OCI-LY3 (cell line): ENCODE results near the gene G0S2.
A peak's percentile ranks its signal among the peaks of the same experiment; 100 is the strongest.

Experiments used
- H2AFZ ChIP-seq: fragments of 200-600, 300-600 bp; shearing (Covaris generic); 2 replicates; pipeline ENCODE4 v1.6.0; 2014; ENCODE audit warnings: antibody characterized with exemption, low read depth, low read length
- H3K27ac ChIP-seq: fragments of 200-600, 300-600 bp; sonication (generic); 2 replicates; pipeline ENCODE4 v1.5.1; 2014; ENCODE audit warnings: mild to moderate bottlenecking, low read length, moderate library complexity, mixed read lengths
- H3K27me3 ChIP-seq: fragments of 200-600, 300-600 bp; sonication (generic); 2 replicates; pipeline ENCODE4 v1.6.1; 2014; ENCODE audit warnings: low read depth, low read length, mixed read lengths
- H3K36me3 ChIP-seq: fragments of 200-600, 300-600 bp; sonication (generic); replicated peaks from 2 replicates; pipeline ENCODE3; 2014; ENCODE audit warnings: low read depth, low read length, mixed read lengths
- H3K4me1 ChIP-seq: fragments of 300-600, 200-600 bp; sonication (generic); 2 replicates; pipeline ENCODE4 v1.6.1; 2014; ENCODE audit warnings: low read length, mixed read lengths
- H3K4me2 ChIP-seq: fragments of 200-600, 300-600 bp; sonication (generic); 2 replicates; pipeline ENCODE4 v1.6.1; 2014; ENCODE audit warnings: low read length, mixed read lengths
- H3K4me3 ChIP-seq: fragments of 300-600, 200-600 bp; sonication (generic); 2 replicates; pipeline ENCODE4 v1.5.1; 2014; ENCODE audit warnings: antibody characterized with exemption, mild to moderate bottlenecking, low read length, moderate library complexity
- H3K79me2 ChIP-seq: fragments of 300-600, 200-600 bp; shearing (Covaris generic); 2 replicates; pipeline ENCODE4 v1.6.1; 2014; ENCODE audit warnings: mild to moderate bottlenecking, low read length, mixed read lengths
- H3K9ac ChIP-seq: fragments of 300-600, 200-600 bp; shearing (Covaris generic); 2 replicates; pipeline ENCODE4 v1.6.0; 2014; ENCODE audit warnings: mild to moderate bottlenecking, low read length, moderate library complexity
- H3K9me3 ChIP-seq: fragments of 200-600, 300-600 bp; shearing (Covaris generic); 2 replicates; pipeline ENCODE4 v1.6.1; 2014; ENCODE audit warnings: low read length, mixed read lengths; ENCODE audit not compliant: insufficient read depth
- H4K20me1 ChIP-seq: fragments of 200-600, 300-600 bp; sonication (generic); 2 replicates; pipeline ENCODE4 v1.6.1; 2016; ENCODE audit warnings: low read length, mixed read lengths; ENCODE audit not compliant: insufficient read depth
- EZH2phosphoT487 ChIP-seq: fragments of 200-600 bp; shearing (Covaris generic); IDR thresholded peaks from 2 replicates; pipeline ENCODE4 v1.6.1; 2018; ENCODE audit warnings: antibody characterized with exemption, mixed run types, low read depth
- TF ChIP-seq, protein P1 (sequence below): fragments of 200-600, 300-600 bp; sonication (generic); IDR thresholded peaks from 2 replicates; pipeline ENCODE4 v1.5.1; 2014; ENCODE audit warnings: antibody characterized with exemption, low read length, low read depth

G0S2 gene

DNA sequence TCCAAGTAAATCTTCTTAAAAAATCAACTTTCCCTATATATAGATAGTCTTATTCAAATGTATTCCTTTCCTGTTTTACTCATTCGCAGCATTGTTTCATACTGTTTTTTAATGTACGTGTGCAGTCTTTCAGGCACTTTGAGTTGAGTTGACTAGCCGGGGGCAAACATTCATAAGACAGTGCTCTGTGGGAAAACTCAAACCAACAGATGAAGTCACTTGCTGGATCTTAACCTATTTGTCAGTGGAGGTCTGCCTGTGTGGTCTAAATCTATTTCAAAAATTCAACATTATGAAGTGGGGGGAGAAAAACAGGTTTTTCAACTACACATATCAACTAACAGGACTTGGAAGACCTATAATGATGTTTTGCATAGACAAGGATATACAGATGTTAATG is 35.6 kb downstream of the G0S2 start:
- TF ChIP-seq, protein P1, sequence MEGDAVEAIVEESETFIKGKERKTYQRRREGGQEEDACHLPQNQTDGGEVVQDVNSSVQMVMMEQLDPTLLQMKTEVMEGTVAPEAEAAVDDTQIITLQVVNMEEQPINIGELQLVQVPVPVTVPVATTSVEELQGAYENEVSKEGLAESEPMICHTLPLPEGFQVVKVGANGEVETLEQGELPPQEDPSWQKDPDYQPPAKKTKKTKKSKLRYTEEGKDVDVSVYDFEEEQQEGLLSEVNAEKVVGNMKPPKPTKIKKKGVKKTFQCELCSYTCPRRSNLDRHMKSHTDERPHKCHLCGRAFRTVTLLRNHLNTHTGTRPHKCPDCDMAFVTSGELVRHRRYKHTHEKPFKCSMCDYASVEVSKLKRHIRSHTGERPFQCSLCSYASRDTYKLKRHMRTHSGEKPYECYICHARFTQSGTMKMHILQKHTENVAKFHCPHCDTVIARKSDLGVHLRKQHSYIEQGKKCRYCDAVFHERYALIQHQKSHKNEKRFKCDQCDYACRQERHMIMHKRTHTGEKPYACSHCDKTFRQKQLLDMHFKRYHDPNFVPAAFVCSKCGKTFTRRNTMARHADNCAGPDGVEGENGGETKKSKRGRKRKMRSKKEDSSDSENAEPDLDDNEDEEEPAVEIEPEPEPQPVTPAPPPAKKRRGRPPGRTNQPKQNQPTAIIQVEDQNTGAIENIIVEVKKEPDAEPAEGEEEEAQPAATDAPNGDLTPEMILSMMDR: no peak
- no peak for TF ChIP-seq EZH2phosphoT487
- H2AFZ ChIP-seq: no peak overlapping the region

DNA sequence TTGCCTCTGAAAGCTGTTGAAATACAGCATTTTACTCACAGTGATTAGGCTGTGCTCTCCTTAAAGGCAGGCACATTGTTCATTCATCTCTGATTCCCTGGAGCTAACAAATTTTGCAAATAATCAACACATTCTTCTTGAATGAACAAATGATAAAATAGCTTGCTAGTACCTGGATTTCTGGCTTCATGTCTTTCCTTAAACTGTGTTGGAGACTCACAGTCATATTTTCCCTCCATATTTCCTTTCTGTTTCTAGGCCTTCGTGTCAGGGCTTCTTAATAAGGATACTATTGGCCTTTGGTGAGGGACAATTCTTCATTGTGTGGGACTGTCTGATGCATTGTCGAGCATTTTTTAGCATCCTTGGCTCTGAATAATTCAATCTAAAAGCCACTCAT is 39.1 kb downstream of the G0S2 start:
- Histone ChIP-seq H3K27me3 (peaks cover 3% of the 10 kb centered on the region; the same call in 1 of the 2 replicates), H3K79me2 (no peaks in the 10 kb centered on the region), H3K9ac (no peak overlapping the region), H3K27ac (no peak overlapping the region), H3K4me3 (no peak overlapping the region), H3K4me1 (peaks cover 35% of the 10 kb centered on the region), H3K36me3 (no peaks in the 10 kb centered on the region), H2AFZ (no peak overlapping the region), H3K9me3 (no peaks in the 10 kb centered on the region), H4K20me1 (no peaks in the 10 kb centered on the region), H3K4me2 (no peak overlapping the region)
- TF ChIP-seq, protein P1: no peak
- no peak for TF ChIP-seq EZH2phosphoT487

More for the DNA sequence above, 35.6 kb downstream of the G0S2 start:
- Histone ChIP-seq H3K4me1 (peaks cover 17% of the 10 kb centered on the region), H3K9me3 (no peaks in the 10 kb centered on the region), H3K27ac (no peak overlapping the region), H3K4me2 (peak overlapping the region; percentile 71), H3K36me3 (no peaks in the 10 kb centered on the region), H4K20me1 (no peaks in the 10 kb centered on the region), H3K79me2 (no peaks in the 10 kb centered on the region), H3K4me3 (no peak overlapping the region), H3K27me3 (0 out of 2 replicates have a peak, but pooled peaks cover 3% of the 10 kb centered on the region), H3K9ac (no peak overlapping the region)

DNA sequence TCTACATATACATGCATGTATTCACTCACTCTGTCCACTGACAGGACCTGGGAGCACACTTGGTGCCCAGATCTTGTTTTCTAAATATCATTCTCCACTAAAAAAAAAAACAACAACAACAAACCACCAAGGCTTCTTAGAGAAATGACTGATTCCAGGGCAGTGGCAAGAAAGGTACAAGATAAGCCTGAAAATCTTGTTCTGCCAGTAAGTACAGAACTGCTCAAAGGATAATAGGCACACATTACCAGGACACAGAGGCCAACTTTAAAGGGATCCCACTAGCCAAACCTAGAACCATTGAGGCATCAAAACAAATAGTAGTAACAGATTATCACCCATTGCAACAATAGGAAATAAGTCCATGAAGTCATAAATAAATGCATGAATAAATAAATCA is 40.1 kb downstream of the G0S2 start:
- Histone ChIP-seq H3K9me3 (no peaks in the 10 kb centered on the region), H3K36me3 (no peaks in the 10 kb centered on the region), H3K79me2 (no peaks in the 10 kb centered on the region), H4K20me1 (no peaks in the 10 kb centered on the region), H2AFZ (no peak overlapping the region), H3K27ac (no peak overlapping the region), H3K9ac (no peak overlapping the region), H3K4me2 (no peak overlapping the region), H3K27me3 (peaks cover 3% of the 10 kb centered on the region; the same call in 1 of the 2 replicates), H3K4me1 (peaks cover 26% of the 10 kb centered on the region), H3K4me3 (no peak overlapping the region)
- TF ChIP-seq EZH2phosphoT487: no peak
- TF ChIP-seq, protein P1: no peak

DNA sequence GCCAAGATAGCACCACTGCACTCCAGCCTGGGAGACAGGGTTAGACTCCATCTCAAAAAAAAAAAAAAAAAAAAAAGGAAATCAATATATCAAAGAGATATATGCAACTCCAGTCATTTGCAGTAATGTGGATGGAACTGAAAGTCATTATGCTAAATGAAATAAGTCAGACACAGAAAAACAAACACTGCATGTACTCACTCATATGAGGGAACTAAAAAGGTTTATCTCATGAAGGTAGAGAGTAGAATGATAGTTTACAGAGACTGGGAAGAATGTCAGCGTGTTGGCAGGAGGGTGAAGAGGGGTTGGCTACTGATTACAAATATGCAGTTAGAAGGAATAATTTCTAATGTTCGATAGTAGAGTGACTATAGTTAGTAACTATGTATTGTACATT is 42.6 kb downstream of the G0S2 start:
- no peak for TF ChIP-seq EZH2phosphoT487
- TF ChIP-seq, protein P1: no peak
- no peaks in the 10 kb centered on the region; the same call in 1 of the 2 replicates for H3K27me3 ChIP-seq
- no peak overlapping the region for H3K9ac ChIP-seq
- no peak overlapping the region for H2AFZ ChIP-seq
- no peaks in the 10 kb centered on the region for H4K20me1 ChIP-seq
- no peaks in the 10 kb centered on the region for H3K9me3 ChIP-seq
- H3K4me1 ChIP-seq: peaks cover 19% of the 10 kb centered on the region
- no peak overlapping the region for H3K4me3 ChIP-seq
- no peaks in the 10 kb centered on the region for H3K36me3 ChIP-seq
- H3K4me2 ChIP-seq: peak overlapping the region; percentile 53
- no peak overlapping the region for H3K27ac ChIP-seq
- H3K79me2 ChIP-seq: no peaks in the 10 kb centered on the region
